Esophagus muscularis mucosa (tissue), 3 donors: ENCODE data around the gene HK2.

Experiments used
- CTCF ChIP-seq, 3 experiments: fragments of 200-600 bp in 2 of 3; fragments of 450-650 bp in 1 of 3; sonication (generic) in 2 of 3; IDR thresholded peaks; one replicate each; pipeline ENCODE4 v1.5.1; 2017 to 2019; ENCODE audit warnings: antibody characterized with exemption in 3 of 3, mild to moderate bottlenecking in 2 of 3, moderate library complexity in 1 of 3
- POLR2A ChIP-seq: fragments of 450-650 bp; IDR thresholded peaks from one replicate; pipeline ENCODE4 v1.6.1; 2017; ENCODE audit warnings: antibody characterized with exemption, moderate library complexity, mild to moderate bottlenecking, low read depth

GRCh38 chr2:74871414-74871813 lies 37.5 kb downstream of the HK2 start:
- TF ChIP-seq POLR2A (no peak), CTCF (IDR thresholded peaks at IDR 0.05) (no peak)
